Skin of body (tissue), 3 donors: Measurements from ENCODE around the gene MLH1. TPM values are rescaled to one million over a fixed set of nuclear protein-coding genes. Genes with fewer than 3 reads are reported as not detected.

Experiments
- DNase-seq: peaks from one replicate; lab custom pipeline; 2025; lab: John Stamatoyannopoulos, UW
- small RNA-seq: library from RNA; depleted of rRNA; stranded (forward); fragments of <200 nt; gene quantifications from one replicate; pipeline ENCODE3, GENCODE V24; 2014; ENCODE audit warnings: low replicate concordance
- total RNA-seq: library from RNA; depleted of rRNA; stranded (reverse); fragments of >200 nt; gene quantifications from one replicate; pipeline ENCODE4 v1.2.3, GENCODE V29; 2014

MLH1 gene
- total RNA-seq, 1 donor from 2014 or later = 50.9 TPM

DNA sequence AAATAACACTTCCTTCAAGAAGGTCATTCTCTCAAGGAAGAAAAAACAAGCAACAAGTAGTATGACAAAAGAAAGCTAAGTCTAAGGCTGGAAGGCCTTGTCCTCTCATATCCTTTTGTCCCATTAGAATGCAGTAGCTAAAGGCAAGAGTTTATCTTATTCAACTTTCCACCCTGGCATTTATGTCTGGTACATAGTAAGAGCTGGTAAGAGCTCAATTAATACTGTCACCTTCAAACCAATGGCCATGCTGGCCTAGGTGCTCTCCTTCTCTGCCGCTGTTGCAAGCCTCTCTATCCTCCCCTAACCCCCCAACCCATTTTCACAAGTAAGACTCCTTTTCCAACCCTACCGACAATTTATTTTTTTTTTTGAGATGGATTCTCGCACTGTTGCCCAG is 99.2 kb downstream of the MLH1 start:
- DNase-seq = no peak

DNA sequence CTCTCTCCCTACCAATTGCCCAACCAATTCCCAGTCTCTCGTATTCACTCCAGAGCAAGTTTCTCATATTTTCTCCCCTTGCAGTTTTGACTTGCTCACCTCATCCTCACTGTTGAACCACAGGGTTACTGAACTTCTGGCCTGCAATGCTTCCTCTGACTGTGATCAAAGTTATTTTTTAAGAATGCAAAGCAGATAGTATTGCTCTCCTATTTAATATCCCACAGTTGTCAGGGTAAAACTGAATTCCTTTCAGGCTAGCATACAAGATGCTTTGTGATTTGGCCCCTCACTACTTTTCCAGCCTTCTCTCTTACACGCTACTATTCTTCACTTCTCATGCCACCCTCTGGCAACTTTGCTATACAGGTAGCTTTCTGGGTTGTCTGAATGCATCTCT is 100.2 kb downstream of the MLH1 start:
- DNase-seq = no peak

DNA sequence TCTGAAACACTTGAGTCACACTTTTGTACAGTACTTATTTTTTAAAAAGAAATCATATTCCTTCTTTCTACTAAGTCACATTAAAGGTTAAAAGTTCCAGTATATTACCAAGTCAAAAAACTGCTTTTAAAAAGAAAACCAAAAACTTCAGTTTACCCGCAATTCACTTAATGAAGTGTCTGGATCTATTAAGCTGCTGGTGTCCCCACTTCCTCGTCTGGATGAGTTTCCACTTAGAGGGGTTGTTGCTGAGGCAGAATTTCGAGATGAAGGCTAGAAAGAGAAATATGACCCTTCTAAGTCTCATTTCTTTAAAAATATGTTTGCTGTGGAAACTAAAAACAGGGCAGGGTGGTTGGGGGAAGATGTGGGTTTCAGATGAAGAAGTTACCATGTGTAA is 101.3 kb downstream of the MLH1 start:
- DNase-seq = no peak

DNA sequence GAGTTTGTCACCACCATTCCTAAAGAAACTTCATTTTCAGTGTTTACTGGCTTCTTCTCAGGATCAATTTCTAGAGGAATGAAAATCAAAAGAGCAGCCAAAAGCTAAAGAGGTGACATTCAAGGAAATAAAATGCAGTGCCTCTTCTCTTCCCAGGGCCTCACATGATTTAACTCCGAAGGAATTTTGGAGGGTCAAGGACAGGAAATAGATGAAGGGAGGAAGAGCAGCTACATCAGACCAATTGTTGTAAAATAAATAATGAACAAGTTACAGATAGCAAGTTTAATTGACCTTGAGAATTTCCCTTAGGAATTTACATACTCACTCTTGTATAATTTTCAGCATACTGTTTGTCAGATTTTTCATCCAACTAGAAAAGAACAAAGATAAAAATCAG is 103.0 kb downstream of the MLH1 start:
- no peak for DNase-seq

DNA sequence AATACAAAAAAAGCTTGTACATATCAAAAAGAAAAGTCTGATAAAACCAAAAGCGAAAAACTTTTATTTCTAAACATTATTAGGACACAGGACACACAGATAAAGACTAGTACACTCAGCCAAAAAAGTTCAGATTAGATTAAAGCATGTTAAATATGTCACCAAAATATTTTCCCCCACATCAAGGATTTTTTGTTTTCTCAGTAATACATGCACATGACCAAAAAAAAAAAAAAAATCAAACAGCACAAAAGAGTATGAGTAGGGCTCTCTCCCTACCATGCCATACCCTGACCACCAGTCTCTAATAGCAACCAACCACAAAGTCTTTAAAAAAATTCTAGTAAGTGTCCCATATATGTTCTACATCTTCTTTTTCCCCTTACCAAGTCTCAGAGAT is 103.7 kb downstream of the MLH1 start:
- DNase-seq = no peak

DNA sequence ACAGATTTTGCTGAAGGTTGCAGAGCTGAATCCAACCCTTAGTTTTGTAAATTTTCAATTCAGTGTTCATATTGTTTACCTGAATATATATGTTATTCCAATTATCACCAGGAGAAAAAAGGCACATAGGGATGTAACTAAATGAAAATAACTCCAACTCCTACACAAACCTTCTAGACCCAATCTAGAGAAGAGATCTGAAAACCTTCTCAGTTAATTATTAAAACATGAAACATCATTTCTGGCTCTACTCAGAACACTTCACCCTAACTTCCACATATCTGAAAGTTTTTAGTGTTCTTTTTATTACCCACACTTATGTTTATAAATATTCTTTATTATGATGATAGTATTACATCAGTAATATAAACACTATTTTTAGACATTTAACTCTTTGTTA is 104.5 kb downstream of the MLH1 start:
- DNase-seq = no peak

DNA sequence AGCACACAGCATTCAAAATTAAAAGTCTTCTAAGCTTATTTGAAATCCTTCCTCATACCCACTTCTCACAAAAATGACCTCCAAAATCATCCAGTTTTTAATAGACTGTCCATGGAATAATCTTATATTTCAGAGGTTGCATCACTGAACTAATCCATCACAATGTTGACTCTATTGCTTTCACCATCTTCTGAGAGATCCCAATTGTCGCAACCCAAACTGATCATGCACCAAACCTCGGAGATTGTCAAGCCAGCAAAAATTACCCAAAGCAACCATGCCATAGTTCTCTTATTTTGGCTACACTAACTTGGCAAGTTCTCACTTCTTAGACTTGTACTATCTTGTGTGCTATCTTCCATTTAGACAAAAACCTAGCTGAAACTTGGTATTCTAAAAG is 105.6 kb downstream of the MLH1 start:
- DNase-seq = no peak

DNA sequence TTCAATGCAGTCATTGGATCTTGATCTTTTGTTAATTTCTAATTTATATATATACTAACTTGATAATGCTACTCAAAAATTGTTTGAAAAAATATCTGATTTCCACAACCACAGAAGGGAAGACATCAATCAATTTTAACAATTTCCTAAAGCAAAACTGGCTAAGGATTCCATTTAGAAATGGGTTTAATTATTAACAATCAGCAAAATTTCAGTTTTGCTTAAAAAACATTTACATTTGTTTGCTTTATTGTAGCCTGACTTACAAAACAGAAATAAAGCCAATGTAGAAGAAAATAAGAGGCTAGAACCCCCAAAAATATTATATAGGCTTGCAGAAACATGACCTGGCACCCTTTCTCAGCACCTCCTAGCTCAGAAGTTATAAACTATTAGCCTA is 106.2 kb downstream of the MLH1 start:
- no peak for DNase-seq

DNA sequence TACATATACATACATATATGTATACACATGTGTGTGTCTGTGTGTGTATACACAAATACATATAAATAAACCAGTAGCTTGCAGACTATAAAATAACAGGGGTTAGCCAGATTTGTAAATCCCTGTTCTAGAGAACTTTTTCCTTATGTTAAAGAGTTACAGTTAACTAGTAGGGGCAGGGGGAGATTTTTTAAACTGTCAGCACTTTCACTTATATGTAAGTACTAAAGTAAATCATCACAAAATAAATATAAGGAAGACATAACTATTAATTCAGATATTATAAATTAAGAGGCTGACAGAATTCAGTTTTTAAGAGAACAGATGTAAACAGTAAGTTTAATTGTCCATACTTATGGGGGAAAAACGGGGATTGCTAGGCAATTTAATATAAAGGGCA is 107.1 kb downstream of the MLH1 start:
- DNase-seq = no peak

Small RNA genes within 50 kb of the gene (small RNA-seq; reads per million reads assigned to genes)
- not detected for gene RF00019
- gene RNU6ATAC4P = not detected

Other genes starting within 250 kb of the MLH1 start
- 1.1 TPM for gene DCLK3, start 229.0 kb upstream of the MLH1 start, total RNA-seq
- 7.9 TPM for gene TRANK1, start 48.5 kb upstream of the MLH1 start, total RNA-seq
- gene EPM2AIP1, start 387 bp upstream of the MLH1 start, total RNA-seq = 27.5 TPM
- gene LRRFIP2, start 181.1 kb downstream of the MLH1 start, total RNA-seq = 64.4 TPM
- gene GOLGA4, start 249.8 kb downstream of the MLH1 start, total RNA-seq = 117 TPM